Peyer's patch (tissue), 4 donors: Measurements from ENCODE around the gene DNMBP.

Experiments used
- POLR2A ChIP-seq, 2 donors: fragments of 450-650 bp; IDR thresholded peaks; one replicate each; pipeline ENCODE4 v1.5.1; 2017; ENCODE audit warnings: antibody characterized with exemption in 2 of 2, mild to moderate bottlenecking in 2 of 2, moderate library complexity in 2 of 2
- TF ChIP-seq, protein P1 (sequence below), 6 experiments: fragments of 450-650 bp in 4 of 6; fragments of 200-600 bp in 2 of 6; sonication (generic) in 1 of 6; IDR thresholded peaks; one replicate each; pipeline ENCODE4 v1.5.1; 2017 to 2019; ENCODE audit warnings: antibody characterized with exemption in 6 of 6, mild to moderate bottlenecking in 3 of 6, moderate library complexity in 1 of 6

DNA sequence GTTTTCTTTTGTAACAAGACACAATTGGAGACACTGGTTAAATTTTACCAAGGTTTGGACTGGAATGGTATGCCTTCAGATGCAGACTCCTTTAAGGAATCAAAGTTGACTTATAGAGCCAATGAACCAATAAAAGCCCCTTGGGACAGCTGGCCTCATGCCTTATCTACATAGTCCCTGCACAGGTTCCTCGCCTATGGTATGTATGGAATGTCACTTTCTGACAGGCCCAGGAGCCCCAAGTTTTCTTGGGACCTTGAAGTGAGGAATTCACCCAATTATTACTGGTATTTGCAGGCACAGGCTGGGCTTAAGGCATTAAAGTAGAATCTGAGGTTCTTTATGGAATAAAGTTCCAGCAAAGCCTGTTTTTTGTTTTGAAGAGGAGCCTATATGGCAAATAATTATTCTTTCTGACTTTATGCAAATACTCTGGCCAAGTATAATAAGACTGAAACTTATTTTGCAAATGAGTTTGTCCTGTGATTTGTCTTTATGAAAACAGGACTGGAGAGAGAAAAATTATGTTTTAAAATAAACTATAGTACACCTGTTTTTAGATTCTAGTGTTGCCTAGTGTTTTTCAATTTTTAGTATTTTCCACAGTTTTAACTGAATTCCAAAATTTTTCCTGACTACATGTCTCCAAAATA, 24.1 kb upstream of the DNMBP start:
- TF ChIP-seq, protein P1, sequence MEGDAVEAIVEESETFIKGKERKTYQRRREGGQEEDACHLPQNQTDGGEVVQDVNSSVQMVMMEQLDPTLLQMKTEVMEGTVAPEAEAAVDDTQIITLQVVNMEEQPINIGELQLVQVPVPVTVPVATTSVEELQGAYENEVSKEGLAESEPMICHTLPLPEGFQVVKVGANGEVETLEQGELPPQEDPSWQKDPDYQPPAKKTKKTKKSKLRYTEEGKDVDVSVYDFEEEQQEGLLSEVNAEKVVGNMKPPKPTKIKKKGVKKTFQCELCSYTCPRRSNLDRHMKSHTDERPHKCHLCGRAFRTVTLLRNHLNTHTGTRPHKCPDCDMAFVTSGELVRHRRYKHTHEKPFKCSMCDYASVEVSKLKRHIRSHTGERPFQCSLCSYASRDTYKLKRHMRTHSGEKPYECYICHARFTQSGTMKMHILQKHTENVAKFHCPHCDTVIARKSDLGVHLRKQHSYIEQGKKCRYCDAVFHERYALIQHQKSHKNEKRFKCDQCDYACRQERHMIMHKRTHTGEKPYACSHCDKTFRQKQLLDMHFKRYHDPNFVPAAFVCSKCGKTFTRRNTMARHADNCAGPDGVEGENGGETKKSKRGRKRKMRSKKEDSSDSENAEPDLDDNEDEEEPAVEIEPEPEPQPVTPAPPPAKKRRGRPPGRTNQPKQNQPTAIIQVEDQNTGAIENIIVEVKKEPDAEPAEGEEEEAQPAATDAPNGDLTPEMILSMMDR (IDR thresholded peaks at IDR 0.05): no peak
- TF ChIP-seq POLR2A (IDR thresholded peaks at IDR 0.05): no peak
